Astrocyte (in vitro differentiated cells and primary cell): ENCODE results near the gene CA14. TPM values are rescaled to one million over a fixed set of nuclear protein-coding genes. Genes with fewer than 3 reads are reported as not detected.
"Not testable (repeated sequence)": the region's sequence is repeated elsewhere in the genome, so short reads cannot be mapped to it uniquely, and the experiment has no call there.

Source experiments
- DNase-seq: peaks from one replicate; pipeline ENCODE4 v3.0.0-alpha.2; 2010; ENCODE audit warnings: low read depth
- FAIRE-seq: peaks from 2 replicates; lab custom pipeline; 2011; peaks lifted over from hg19 to GRCh38; lab: Jason Lieb, UNC
- H2AFZ ChIP-seq: 2 replicates; pipeline ENCODE4 v1.6.0; 2012; ENCODE audit warnings: low read depth, low read length, inconsistent platforms
- H3K27ac ChIP-seq: 2 replicates; pipeline ENCODE4 v1.5.1; 2011; ENCODE audit warnings: low read depth, low read length, inconsistent platforms
- H3K27me3 ChIP-seq: 2 replicates; pipeline ENCODE4 v1.6.0; 2011; ENCODE audit warnings: low read length, inconsistent platforms; ENCODE audit not compliant: insufficient read depth
- H3K36me3 ChIP-seq: 2 replicates; pipeline ENCODE4 v1.5.1; 2011; ENCODE audit warnings: low read length, inconsistent platforms; ENCODE audit not compliant: insufficient read depth
- H3K4me1 ChIP-seq: 2 replicates; pipeline ENCODE4 v1.5.1; 2011; ENCODE audit warnings: low read length, inconsistent platforms; ENCODE audit not compliant: insufficient read depth
- H3K4me2 ChIP-seq: 2 replicates; pipeline ENCODE4 v1.6.0; 2012; ENCODE audit warnings: low read length, inconsistent platforms
- H3K4me3 ChIP-seq: 2 replicates; pipeline ENCODE4 v1.5.1; 2011; ENCODE audit warnings: low read depth, mild to moderate bottlenecking, low read length, inconsistent platforms; ENCODE audit not compliant: insufficient read depth
- H3K79me2 ChIP-seq: 2 replicates; pipeline ENCODE4 v1.6.0; 2012; ENCODE audit warnings: mild to moderate bottlenecking, low read length, inconsistent platforms; ENCODE audit not compliant: insufficient read depth
- H3K9ac ChIP-seq: 2 replicates; pipeline ENCODE4 v1.6.0; 2012; ENCODE audit warnings: mild to moderate bottlenecking, low read length, inconsistent platforms
- H3K9me3 ChIP-seq: 2 replicates; pipeline ENCODE4 v1.5.1; 2012; ENCODE audit warnings: low read depth, mild to moderate bottlenecking, low read length, inconsistent platforms; ENCODE audit not compliant: insufficient read depth
- H4K20me1 ChIP-seq: 2 replicates; pipeline ENCODE4 v1.6.0; 2012; ENCODE audit warnings: low read length, inconsistent platforms; ENCODE audit not compliant: insufficient read depth
- H3K27ac Mint-ChIP-seq: one replicate; pipeline ENCODE4 v1.8.0; 2021; ENCODE audit warnings: mild to moderate bottlenecking, mixed read lengths; ENCODE audit not compliant: unreplicated experiment
- H3K27me3 Mint-ChIP-seq: one replicate; pipeline ENCODE4 v1.8.0; 2021; ENCODE audit warnings: low read depth, mixed read lengths; ENCODE audit not compliant: unreplicated experiment
- H3K36me3 Mint-ChIP-seq: one replicate; pipeline ENCODE4 v1.8.0; 2021; ENCODE audit warnings: low read depth, mixed read lengths; ENCODE audit not compliant: unreplicated experiment
- H3K4me1 Mint-ChIP-seq: one replicate; pipeline ENCODE4 v1.8.0; 2021; ENCODE audit warnings: low read depth, mixed read lengths; ENCODE audit not compliant: unreplicated experiment
- H3K4me3 Mint-ChIP-seq: one replicate; pipeline ENCODE4 v1.8.0; 2021; ENCODE audit warnings: mild to moderate bottlenecking, moderate library complexity, mixed read lengths; ENCODE audit not compliant: unreplicated experiment
- H3K9me3 Mint-ChIP-seq: one replicate; pipeline ENCODE4 v1.8.0; 2021; ENCODE audit warnings: mild to moderate bottlenecking, mixed read lengths; ENCODE audit not compliant: unreplicated experiment
- EZH2 ChIP-seq: IDR thresholded peaks from 2 replicates; pipeline ENCODE4 v1.6.1; 2012; ENCODE audit warnings: mild to moderate bottlenecking, low read length, inconsistent platforms; ENCODE audit not compliant: insufficient read depth
- total RNA-seq: library from RNA; stranded (reverse); gene quantifications from 2 replicates; pipeline ENCODE4 v1.2.1, GENCODE V29; 2021
- TF ChIP-seq, protein P1 (sequence below): IDR thresholded peaks from 2 replicates; pipeline ENCODE4 v1.5.1; 2011; ENCODE audit warnings: low read depth, mild to moderate bottlenecking, inconsistent platforms, low read length, moderate library complexity; ENCODE audit not compliant: insufficient read depth

The CA14 gene
- total RNA-seq, 1 donor from 2014 or later = 1.2 TPM

DNA sequence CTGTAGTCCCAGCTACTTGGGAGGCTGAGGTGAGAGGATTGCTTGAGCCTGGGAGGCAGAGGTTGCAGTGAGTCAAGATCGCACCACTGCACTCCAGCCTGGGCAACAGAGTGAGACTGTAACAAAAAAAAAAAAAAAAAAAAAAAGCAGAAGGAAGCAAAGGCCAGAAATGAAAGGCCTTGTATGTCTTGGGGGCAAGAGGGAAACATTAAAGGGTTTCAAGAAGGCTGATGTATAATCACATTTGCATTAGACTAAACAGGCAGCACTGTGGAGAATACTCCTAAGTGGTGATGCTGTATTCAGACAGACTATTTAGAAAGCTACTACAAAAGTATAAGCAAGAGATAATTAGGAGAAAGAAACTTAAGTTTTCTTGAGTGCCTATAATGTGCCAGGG is 32.0 kb upstream of the CA14 start:
- no peak overlapping the region for H3K9ac ChIP-seq
- no peak overlapping the region for H3K27ac Mint-ChIP-seq
- peaks cover 11% of the 10 kb centered on the region for H3K36me3 Mint-ChIP-seq
- no peak for TF ChIP-seq EZH2
- TF ChIP-seq, protein P1, sequence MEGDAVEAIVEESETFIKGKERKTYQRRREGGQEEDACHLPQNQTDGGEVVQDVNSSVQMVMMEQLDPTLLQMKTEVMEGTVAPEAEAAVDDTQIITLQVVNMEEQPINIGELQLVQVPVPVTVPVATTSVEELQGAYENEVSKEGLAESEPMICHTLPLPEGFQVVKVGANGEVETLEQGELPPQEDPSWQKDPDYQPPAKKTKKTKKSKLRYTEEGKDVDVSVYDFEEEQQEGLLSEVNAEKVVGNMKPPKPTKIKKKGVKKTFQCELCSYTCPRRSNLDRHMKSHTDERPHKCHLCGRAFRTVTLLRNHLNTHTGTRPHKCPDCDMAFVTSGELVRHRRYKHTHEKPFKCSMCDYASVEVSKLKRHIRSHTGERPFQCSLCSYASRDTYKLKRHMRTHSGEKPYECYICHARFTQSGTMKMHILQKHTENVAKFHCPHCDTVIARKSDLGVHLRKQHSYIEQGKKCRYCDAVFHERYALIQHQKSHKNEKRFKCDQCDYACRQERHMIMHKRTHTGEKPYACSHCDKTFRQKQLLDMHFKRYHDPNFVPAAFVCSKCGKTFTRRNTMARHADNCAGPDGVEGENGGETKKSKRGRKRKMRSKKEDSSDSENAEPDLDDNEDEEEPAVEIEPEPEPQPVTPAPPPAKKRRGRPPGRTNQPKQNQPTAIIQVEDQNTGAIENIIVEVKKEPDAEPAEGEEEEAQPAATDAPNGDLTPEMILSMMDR = no peak
- DNase-seq (no peak), FAIRE-seq (no peak)
- no peaks in the 10 kb centered on the region for H4K20me1 ChIP-seq
- H3K27me3 ChIP-seq = no peaks in the 10 kb centered on the region
- no peaks in the 10 kb centered on the region for H3K27me3 Mint-ChIP-seq
- no peak overlapping the region for H3K4me3 ChIP-seq
- H3K4me1 Mint-ChIP-seq = no peaks in the 10 kb centered on the region
- H3K27ac ChIP-seq = no peak overlapping the region
- no peak overlapping the region for H3K4me3 Mint-ChIP-seq
- H3K79me2 ChIP-seq = peaks cover 14% of the 10 kb centered on the region
- peaks cover 34% of the 10 kb centered on the region for H3K36me3 ChIP-seq
- no peak overlapping the region for H3K4me2 ChIP-seq
- H3K9me3 Mint-ChIP-seq = no peaks in the 10 kb centered on the region
- H2AFZ ChIP-seq = no peak overlapping the region
- H3K9me3 ChIP-seq = no peaks in the 10 kb centered on the region
- H3K4me1 ChIP-seq = no peaks in the 10 kb centered on the region

DNA sequence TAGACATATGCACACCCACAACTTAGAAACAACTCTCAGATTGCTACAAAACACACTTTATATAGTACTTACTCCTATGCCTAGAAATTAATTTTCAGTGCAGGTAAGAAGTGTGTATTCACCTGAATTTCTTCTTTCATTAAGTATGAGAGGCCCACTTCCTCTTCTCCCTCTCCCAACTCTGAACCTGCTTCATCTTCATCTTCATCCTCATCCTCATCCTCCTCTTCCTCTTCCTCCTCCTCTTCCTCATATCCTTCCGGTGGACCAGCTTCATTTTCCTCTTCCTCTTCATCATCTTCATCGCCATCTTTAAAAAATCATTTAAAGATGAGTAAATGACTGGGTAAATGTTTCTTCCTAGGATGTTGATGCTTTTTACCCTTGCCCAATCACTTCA is 31.1 kb upstream of the CA14 start:
- DNase-seq (no peak), FAIRE-seq (no peak)
- TF ChIP-seq EZH2 = no peak
- TF ChIP-seq, protein P1 = no peak
- H3K4me3 Mint-ChIP-seq = no peak overlapping the region
- no peak overlapping the region for H3K4me2 ChIP-seq
- H3K27ac ChIP-seq = no peak overlapping the region
- H3K9me3 Mint-ChIP-seq = no peaks in the 10 kb centered on the region
- no peaks in the 10 kb centered on the region for H3K27me3 ChIP-seq
- H3K36me3 Mint-ChIP-seq = peaks cover 11% of the 10 kb centered on the region
- H3K9ac ChIP-seq = no peak overlapping the region
- H3K4me3 ChIP-seq = no peak overlapping the region
- no peak overlapping the region for H2AFZ ChIP-seq
- peaks cover 38% of the 10 kb centered on the region for H3K36me3 ChIP-seq
- H3K9me3 ChIP-seq = no peaks in the 10 kb centered on the region
- H3K27ac Mint-ChIP-seq = no peak overlapping the region
- H3K79me2 ChIP-seq = peaks cover 23% of the 10 kb centered on the region
- H3K4me1 Mint-ChIP-seq = no peaks in the 10 kb centered on the region
- H3K27me3 Mint-ChIP-seq = no peaks in the 10 kb centered on the region
- H4K20me1 ChIP-seq = no peaks in the 10 kb centered on the region
- no peaks in the 10 kb centered on the region for H3K4me1 ChIP-seq

DNA sequence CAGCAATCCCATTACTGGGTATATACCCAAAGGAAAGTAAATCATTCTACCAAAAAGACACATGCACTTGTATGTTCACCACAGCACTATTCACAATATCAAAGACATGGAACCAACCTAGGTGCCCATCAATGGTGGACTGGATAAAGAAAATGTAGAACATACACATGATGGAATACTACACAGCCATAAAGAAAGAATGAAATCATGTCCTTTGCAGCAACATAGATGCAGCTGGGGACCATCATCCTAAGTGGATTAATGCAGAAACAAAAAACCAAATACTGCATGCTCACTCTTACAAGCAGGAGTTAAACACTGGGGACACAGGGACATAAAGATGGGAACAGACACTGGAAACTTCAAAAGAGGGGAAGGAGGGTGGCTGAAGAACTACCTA is 30.3 kb upstream of the CA14 start:
- Mint-ChIP-seq H3K9me3 (no peaks in the 10 kb centered on the region), H3K27ac (no peak overlapping the region), H3K4me1 (no peaks in the 10 kb centered on the region), H3K36me3 (peaks cover 11% of the 10 kb centered on the region), H3K27me3 (no peaks in the 10 kb centered on the region), H3K4me3 (no peak overlapping the region)
- Histone ChIP-seq H3K36me3 (peaks cover 38% of the 10 kb centered on the region), H4K20me1 (no peaks in the 10 kb centered on the region), H3K27ac (no peak overlapping the region), H3K79me2 (peaks cover 29% of the 10 kb centered on the region), H3K4me1 (no peaks in the 10 kb centered on the region), H3K27me3 (no peaks in the 10 kb centered on the region), H3K4me2 (no peak overlapping the region), H3K4me3 (no peak overlapping the region), H3K9me3 (no peaks in the 10 kb centered on the region), H2AFZ (no peak overlapping the region), H3K9ac (no peak overlapping the region)
- no peak for TF ChIP-seq EZH2
- TF ChIP-seq, protein P1 = no peak
- FAIRE-seq (no peak), DNase-seq (no peak)

DNA sequence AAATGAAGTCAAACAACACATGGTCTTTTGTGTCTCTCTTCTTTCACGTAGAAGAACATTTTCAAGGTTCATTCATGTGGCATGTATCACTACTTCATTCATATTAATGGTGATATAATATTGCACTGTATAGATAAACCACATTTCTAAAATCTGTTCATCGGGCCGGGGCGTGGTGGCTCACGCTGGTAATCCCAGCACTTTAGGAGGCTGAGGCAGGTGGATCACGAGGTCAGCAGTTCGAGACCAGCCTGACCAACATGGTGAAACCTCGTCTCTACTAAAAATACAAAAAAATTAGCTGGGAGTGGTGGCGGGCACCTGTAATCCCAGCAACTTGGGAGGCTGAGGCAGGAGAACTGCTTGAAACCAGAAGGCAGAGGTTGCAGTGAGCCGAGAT is 29.3 kb upstream of the CA14 start:
- FAIRE-seq = not testable (repeated sequence)

More for the DNA sequence above, 29.3 kb upstream of the CA14 start:
- not testable (repeated sequence) for H3K27ac ChIP-seq, H2AFZ ChIP-seq, H3K4me1 ChIP-seq, H3K27me3 ChIP-seq, H3K27ac Mint-ChIP-seq, H3K4me2 ChIP-seq, H4K20me1 ChIP-seq, H3K9me3 Mint-ChIP-seq, H3K4me3 ChIP-seq, H3K9me3 ChIP-seq, H3K4me3 Mint-ChIP-seq, H3K27me3 Mint-ChIP-seq, H3K9ac ChIP-seq, H3K4me1 Mint-ChIP-seq, DNase-seq
- Histone ChIP-seq H3K79me2 (peaks cover 39% of the 10 kb centered on the region), H3K36me3 (peaks cover 38% of the 10 kb centered on the region)
- H3K36me3 Mint-ChIP-seq = peaks cover 11% of the 10 kb centered on the region
